Ovary (tissue), 3 donors: ENCODE data around the gene IGF1R.

Source experiments
- EP300 ChIP-seq: sonication (generic); formaldehyde crosslinking; IDR thresholded peaks from one replicate; pipeline ENCODE4 v1.6.1; 2017; ENCODE audit warnings: antibody characterized with exemption
- POLR2A ChIP-seq: fragments of 450-650 bp; IDR thresholded peaks from one replicate; pipeline ENCODE4 v1.6.1; 2017; ENCODE audit warnings: antibody characterized with exemption, mild to moderate bottlenecking, moderate library complexity
- TF ChIP-seq, protein P1 (sequence below), 3 donors: fragments of 450-650 bp in 2 of 3; fragments of 200-600 bp in 1 of 3; IDR thresholded peaks; one replicate each; pipeline versions ENCODE4 v1.5.1 to v1.8.0; 2016 to 2022; ENCODE audit warnings: antibody characterized with exemption in 3 of 3, mild to moderate bottlenecking in 1 of 3
- donor health status: DM: no; HTN: no; CAD: no.

- TF ChIP-seq, protein P1, sequence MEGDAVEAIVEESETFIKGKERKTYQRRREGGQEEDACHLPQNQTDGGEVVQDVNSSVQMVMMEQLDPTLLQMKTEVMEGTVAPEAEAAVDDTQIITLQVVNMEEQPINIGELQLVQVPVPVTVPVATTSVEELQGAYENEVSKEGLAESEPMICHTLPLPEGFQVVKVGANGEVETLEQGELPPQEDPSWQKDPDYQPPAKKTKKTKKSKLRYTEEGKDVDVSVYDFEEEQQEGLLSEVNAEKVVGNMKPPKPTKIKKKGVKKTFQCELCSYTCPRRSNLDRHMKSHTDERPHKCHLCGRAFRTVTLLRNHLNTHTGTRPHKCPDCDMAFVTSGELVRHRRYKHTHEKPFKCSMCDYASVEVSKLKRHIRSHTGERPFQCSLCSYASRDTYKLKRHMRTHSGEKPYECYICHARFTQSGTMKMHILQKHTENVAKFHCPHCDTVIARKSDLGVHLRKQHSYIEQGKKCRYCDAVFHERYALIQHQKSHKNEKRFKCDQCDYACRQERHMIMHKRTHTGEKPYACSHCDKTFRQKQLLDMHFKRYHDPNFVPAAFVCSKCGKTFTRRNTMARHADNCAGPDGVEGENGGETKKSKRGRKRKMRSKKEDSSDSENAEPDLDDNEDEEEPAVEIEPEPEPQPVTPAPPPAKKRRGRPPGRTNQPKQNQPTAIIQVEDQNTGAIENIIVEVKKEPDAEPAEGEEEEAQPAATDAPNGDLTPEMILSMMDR (IDR thresholded peaks at IDR 0.05): no peak
- TF ChIP-seq POLR2A (no peak), EP300 (no peak)
Measured at GRCh38 chr15:98751767-98752166, 103.4 kb downstream of the IGF1R start.
